Cortex of kidney (tissue), 1 donor: Measurements from ENCODE around the gene ARHGAP4.

Experiments used
- DNase-seq: peaks from one replicate; lab custom pipeline; 2025; lab: John Stamatoyannopoulos, UW

Gene ARHGAP4

DNA sequence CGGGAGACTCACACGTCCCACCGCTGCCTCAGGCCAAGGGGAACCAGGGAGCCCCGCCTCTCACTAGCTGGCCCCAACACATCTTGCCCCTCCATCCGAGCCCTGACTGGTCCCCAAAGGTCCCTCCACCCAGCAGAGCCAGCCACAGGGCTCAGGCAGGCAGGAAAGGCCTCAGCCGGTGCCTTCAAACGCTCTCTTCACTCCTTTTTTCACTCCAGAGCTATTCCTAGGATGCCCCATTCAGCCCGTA, 1.5 kb upstream of the ARHGAP4 start:
- DNase-seq, result no peak

DNA sequence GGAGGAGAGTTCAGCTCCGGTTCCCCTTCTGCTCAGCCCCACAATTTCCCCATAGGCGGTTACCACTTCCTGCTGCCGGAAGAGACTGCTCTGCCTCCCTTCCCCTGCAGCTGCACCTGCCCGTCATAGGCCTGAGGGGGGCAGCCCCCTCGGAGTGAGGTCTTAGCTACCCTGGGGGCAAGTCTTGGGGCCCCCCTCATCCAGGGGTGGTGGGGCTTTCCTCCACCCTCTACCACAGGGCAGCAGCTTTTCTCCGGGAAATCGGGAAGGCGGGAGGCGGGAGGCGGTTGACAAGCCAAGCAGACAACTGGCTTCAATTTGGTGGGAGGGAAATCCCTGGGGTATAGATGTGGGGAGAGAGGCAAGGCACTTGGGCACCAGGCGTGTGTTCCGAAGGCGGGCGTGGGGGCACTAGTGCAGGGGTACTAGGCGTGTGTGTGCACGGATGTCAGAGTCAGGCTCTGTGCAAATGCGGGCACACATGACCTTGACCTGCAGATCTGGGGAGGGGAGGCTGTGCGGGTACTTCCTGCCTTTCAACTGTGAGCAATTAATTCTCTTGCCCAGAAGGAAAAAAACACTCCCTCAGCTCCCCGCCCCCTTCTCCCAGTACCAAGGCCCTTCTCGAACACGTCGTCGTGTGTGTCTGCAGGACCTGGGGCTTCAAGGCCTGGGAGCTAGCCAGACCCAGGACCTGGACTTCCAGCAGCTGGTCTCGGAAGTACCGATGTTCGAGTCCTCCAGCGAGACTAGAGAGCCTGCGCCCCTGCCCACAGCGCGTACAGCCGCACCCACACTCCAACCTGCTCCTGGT, 1.0 kb upstream of the ARHGAP4 start:
- no peak for DNase-seq

DNA sequence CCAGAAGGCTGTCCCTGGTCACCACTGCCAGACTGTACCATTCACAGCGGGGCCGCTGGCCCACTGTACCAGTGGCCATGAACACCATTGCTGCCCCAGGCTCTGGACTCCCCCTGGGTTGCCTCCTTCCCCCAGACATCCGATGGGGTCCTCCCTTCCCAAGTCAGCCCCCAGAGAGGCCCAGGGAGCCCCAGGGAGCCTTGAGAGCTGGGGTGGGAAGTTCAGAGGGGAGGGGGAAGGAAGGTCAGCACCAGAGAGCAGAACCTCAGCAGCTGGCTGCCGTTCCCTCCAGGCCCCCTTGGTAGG, 441 bp upstream of the ARHGAP4 start:
- DNase-seq, result no peak

DNA sequence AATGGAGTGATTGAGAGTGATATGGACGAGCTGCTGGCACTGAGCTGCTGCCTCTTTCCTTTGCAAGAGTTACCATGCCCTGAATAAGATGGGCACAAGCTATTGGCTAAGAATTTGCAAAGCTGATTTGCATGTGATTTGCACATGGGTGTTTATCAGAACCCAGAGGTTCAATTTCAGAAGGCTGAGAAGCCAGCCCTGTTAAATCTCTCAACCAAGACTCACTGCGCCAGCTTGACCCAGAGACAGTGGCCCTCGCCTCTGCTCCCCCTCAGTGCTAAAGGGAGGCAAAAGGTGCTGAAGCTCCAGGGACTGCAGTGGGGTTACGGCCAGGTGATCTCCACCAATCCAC, 701 bp downstream of the ARHGAP4 start:
- no peak for DNase-seq

DNA sequence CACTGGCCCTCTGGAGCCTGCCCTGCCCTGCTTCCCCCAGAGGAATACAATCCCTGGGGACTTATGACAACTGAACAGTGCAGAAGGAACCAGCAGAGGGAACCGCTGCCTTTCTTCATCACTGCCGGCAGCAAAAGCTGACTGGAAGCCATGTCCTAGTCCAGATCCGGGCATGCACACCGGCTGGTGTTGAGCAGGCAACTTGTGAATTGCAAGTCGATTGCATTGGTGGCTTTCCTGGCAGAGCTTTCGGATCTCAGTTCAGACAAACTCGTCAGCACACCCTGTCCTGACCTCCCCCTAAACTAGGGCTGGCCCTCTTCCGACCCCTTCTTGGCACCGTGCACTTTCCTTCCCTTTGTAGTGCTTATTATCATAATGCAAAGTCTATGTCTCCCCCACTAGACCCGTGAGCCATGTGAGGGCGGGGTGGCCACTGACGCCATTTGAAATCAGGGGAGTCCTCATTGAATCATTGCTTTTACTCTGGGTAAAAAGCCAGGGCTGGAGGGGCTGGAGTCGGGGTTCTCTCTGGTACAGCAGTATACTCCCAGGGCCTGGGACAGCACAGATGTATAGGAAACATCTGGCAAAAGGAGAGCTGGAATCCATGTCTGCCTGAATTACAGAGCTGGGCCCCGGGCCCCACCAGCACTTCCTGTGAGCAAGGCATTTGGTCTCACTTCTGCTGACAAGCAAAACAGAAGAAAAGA, 1.8 kb downstream of the ARHGAP4 start:
- no peak for DNase-seq

DNA sequence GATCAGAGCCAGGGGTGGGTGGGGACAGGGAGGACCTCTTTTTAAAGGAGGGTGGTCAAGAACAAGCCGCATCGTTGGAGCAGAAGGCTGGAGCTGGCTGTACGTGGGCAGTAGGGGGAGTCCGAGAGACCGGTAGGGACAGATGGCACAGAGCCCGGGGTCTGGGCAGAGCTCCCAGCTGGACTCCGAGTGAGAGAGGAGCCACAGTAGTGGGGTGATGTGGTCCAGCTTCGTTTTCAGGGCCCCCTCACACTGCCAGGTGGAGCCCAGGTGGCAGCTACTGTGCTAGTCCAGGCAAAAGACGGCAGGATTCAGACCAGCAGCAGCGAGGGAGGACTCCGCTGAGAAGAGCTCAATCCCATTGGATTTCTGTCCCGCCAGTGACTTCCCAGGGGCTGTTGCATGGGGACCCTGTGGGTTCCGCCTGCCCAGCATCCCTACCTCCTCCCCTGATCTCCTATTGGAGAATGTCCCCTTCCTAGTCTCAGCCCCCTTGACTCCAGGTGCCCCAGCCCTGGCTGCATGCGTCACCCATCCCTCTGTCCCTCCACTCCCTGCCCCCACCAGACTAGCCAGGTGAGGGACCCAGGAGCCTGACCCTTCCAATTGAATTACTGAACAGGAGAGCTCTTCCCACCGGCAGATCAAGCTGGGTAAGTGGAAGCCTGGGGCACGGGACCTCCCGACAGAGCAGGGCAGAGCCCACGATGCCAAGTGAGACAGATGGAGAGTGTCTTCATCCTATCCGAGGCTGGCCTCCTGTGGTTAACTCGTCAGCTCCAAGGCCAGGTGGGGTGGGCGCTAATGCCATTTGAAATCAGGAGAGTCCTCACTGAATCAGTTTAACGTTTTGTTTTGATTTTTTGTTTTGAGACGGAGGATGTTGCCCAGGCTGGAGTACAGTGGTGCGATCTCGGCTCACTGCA, 2.9 kb downstream of the ARHGAP4 start:
- DNase-seq, result no peak

DNA sequence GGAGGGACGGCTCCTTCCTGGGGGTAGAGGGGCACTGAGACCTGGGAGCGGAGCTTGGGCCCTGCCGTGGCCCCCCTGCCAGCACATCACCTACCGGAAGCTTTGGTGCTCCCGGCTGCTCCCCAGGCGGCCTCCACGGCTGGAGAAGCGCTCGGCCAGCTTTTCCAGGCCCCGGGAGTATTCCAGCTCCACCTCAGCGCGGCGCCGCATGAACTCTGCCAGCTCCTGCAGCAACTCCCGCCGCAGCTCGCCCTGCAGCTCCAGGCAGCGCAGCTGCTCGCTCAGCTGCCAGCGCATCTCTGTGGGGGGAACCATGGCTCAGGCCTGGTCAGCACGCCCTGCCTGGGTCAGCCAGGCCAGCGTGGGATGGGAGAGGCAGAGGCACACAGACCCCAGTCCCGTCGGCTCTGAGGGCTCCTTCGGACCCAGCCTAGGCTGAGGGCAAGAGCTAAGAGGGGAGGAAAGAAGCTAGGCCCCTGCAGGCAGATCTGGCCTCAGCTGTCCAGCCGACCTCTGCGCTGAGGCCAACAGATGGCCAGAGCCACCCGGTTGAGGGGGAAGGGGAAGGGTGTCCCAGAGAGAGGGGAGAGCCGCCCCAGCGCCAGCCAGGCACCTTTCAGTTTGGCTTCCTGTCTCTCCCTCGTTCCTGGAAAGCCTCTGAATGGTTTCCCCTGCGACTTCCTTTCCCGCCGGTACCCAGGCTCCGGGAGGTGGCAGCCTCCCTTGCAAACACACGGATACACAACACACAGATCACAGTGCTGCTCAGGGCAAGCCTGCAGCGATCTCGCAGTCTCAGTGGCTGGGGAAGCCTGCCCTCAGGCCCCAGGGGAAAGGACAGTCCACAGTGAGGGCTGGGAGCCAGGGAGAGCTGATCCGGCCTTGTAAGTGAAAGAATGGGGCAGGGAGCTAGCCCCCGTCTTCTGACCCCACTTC, 4.3 kb downstream of the ARHGAP4 start:
- no peak for DNase-seq

DNA sequence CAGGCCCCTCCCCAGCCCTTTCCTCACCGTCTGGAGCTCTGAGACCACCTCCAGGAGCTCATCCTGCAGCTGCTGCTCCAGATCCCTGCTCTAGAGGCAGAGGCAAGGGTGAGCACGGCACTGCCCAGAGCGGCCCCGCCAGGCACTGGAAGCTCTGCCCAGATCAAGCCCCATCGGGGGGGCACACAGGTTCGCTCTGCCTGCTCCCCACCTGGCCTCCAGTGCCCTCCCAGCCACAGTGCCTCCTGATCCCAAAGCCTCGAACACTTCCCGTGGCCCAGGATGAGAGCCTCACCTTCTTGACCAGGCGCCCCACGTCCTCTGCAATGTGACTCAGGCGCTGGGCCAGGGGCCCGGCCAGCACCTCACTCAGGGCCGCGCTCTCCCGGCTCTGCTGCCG, 5.0 kb downstream of the ARHGAP4 start:
- DNase-seq, result no peak

DNA sequence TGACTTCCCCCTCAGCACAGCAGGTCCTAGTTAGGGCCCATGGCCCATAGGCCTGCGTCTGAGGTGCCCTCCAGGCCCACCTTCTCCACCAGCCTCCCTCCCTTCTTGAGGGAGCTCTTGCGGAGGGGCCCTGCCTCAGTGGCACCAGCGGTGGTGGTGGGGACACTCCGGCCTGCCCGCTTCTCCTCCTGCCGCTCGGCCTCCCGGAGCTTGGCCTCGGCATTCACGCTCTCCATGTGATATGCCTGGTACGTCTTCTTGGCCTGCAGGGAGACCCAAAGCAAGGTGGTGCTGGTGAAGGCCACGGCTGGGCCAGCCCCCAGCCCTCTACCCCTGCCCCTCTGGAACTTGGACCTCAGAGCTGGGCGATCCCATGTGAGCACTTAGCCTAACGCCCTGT, 5.5 kb downstream of the ARHGAP4 start:
- no peak for DNase-seq

DNA sequence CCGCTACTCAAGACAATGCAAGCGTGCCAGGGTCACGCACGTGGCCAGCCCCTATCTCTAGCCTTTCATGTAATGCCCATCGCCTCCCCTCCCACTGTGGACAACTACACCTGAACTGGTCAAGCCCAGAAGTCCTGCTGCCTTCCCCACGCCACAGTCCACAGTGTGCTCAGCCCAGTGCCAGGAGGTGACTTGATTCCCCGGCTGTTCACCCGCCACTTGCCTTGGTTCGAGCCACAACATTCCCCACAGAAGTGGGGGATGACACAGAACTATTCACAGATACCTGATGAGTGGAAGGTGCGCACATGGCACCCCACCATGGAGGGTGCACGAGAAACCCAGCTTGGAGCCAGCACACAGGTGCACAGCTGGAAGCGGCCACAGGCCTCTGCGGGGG, 6.8 kb downstream of the ARHGAP4 start:
- DNase-seq, result no peak

DNA sequence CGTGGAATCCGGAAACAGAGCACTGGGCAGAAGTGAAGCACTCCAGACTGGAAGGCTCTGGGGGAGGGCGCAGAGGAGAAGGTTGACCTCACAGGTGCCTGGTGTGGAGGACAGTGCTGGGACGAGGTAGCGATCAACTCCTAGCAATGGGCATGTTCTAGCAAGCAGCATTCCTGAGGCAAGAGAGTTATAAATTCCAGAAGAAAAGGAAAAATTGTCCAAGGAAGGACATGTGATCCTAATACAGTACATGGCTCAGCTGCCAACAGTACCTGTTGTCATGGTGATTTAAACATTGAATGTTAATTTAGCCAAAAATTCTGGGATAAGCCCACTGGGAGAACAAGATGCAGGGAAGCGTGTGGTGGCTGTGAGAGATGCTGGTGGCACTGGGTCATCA, 8.2 kb downstream of the ARHGAP4 start:
- DNase-seq, result no peak

DNA sequence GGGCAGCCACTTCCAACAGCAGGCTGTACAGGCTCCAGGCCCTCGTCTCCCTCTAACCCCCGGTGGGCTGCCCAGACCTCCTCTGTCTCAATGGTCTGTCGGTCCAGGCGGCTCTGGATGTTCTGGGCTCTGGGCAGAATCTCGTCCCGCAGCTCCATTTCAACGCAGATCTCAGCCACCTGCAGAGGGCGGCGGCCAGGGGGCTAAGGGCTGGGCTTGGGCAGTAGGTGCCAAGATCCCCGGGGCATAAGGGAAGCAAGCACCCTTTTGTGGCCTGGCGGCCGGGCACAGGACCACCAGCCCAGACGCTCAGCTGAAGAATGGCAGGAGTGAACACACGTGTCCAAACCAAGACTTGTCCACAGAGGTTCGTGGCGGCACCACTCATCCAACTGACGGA, 12.4 kb downstream of the ARHGAP4 start:
- DNase-seq, result no peak

DNA sequence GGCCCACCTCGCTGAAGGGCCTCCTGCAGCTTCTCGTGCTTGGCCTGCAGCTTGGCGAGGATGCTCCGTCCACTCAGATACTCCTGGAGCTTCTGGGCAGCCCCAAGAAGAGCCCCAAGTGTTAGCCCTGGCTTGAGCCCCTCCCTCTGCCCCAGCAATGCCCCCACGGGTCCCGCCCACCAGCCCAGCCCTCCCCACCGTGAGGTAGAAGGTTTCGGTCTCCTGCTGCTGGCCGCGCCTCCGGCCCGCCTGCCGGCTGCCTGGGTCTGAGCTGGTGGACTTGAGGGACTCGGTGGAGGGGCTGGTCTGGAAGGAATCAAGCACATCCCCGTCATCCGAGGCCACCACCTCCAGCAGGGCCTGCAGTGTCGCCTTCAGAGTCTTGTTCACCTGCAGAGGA, 12.9 kb downstream of the ARHGAP4 start:
- DNase-seq, result no peak

DNA sequence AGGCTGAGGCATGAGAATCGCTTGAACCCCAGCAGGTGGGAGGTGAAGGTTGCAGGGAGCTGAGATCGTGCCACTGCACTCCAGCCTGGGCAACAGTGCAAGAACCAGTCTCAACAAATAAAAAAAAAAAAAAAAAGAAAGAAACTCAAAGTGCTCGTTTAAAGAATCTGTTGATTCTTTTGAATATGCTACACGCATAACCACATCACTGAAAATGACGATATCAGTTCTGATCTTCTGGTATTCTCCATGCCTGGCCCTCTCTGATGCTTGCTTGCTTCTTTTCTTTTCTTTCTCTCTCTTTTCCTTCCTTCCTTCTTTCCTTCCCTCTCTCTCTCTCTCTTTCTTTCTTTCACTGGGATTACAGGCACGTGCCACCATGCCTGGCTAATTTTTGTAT, 14.3 kb downstream of the ARHGAP4 start:
- DNase-seq, result no peak

DNA sequence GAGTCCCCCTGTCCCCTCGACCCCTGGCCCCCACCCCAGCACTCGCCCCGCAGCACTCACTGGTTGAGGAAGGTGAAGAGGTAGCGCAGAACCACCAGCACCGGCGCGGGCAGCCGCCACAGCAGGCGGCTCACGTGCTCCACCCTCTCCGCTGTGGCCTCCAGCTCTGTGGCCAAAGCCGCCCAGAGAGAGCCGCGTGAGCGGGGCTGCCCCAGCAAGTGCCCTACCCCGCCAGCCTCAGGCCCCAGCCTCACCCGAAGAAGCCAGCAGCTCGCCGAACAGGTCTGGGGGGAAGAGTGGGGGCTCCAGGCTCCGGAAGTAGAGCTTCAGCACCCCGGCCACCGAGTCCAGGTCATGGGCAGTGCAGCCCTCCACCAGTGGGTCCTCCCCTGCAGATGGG, 15.6 kb downstream of the ARHGAP4 start:
- DNase-seq, result no peak

DNA sequence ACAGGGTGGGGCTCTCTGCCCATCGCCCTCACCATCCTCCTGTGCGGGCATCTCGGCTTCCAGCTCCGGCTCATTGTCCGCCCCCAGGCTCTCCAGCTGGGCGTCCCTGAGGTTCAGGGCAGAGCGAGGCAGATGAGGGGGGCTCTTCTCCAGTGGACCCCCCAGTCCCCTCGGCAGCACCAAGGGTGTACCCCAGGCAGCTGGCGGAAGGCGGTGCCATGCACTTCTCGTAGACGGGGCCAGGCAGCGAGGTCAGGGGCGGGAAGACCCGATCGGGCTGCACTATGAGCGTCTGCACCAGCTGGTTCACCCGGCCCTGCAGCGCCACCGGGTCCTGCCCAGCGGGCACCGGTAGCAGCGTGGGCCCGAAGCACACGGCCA, 16.1 kb downstream of the ARHGAP4 start:
- no peak for DNase-seq

DNA sequence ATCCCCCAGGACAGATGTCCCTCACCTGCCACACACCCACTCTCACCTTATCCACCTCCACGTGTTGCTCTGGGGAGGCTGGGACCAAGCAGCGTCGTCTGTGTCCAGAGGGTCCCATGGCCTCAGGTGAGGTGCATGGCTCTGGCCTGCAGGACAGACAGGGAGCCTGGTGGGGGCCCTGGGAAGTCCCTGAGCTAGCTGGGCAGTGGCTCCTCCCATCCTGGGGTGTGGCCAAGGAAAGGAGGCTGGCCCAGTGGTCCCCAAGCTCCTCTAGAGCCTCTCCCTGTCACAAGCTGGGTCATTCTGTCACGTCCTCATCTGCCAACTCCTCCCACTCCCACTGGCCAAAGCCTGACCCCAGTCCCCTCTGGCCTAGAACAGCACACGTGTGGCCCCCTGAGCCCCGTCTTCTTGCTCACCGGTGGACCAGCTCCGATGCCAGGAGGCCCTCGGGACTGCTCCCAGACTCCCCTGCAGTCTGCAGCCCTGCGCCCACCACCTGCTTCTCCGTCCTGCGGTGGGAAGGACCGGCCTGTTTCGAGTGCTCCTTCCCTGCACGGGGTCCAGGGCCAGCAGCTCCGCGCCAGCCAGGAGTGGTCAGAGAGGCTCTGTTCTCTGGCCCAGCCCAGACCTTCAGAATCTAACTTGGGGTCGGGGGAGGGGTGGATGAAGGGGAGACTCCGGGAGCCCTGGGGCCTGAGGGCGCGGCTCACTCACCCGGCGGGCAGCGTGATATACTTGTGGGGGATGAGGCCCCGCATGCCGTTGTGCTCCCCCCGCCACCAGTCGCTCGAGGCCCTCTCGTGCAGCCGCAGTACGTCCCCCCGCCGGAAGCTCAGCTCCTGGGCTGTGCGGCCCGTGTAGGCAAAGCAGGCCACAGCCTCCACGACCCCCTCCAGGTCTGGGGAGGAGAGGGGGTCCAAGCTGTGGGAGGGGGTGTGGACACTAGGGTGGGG, 16.8 kb downstream of the ARHGAP4 start:
- no peak for DNase-seq

DNA sequence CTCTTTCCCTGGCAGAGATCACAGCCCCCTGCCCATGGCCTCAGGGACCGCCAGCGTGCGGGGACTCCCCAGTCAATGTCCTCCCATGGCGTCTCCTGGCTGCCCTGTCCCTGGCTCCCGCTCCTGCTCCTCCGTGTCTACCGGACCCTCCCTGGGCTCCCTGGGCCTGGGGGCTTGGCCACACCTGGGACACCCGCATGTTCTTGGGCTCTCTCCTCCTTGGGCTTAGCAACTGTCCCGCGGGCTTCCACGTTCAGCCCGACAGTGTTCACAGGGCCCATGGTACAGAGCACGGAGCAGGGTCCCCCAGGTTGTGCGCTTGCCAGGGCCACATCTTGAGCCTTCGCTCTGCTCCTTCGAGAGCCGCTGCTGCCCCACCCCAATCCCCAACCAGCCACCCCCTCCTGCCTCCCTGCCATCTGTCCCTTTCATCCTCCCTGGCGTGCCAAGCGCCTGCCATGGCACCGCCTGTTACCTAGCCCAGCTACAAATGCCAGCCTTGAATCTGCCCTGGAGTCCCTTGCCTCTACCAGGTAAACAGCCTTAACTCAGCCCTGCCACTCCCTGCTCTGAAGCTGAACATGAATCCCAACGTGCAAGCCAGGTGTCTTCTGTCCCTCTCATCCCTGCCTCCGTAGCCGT, 17.7 kb downstream of the ARHGAP4 start:
- DNase-seq, result no peak

DNA sequence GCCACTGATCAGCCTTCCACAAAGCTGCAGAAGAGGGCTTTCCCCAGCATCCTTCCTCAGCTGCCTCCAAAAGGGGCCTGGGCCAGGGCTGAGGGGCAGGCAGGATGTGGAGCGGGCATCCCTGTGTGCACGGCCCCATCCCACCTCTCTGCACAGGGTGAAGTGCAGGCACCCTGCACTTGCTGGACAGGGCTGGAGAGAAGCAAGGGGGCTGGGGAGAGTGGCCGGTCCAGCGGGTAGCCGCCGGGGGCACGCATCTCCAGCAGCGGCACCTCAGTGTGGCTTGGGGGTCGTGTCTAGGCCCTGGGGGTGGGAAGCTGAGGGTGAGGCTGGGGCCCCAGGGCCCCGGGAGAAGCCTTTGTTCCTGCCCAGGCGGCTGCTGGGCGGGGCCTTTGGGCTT, 18.6 kb downstream of the ARHGAP4 start:
- DNase-seq, result no peak

DNA sequence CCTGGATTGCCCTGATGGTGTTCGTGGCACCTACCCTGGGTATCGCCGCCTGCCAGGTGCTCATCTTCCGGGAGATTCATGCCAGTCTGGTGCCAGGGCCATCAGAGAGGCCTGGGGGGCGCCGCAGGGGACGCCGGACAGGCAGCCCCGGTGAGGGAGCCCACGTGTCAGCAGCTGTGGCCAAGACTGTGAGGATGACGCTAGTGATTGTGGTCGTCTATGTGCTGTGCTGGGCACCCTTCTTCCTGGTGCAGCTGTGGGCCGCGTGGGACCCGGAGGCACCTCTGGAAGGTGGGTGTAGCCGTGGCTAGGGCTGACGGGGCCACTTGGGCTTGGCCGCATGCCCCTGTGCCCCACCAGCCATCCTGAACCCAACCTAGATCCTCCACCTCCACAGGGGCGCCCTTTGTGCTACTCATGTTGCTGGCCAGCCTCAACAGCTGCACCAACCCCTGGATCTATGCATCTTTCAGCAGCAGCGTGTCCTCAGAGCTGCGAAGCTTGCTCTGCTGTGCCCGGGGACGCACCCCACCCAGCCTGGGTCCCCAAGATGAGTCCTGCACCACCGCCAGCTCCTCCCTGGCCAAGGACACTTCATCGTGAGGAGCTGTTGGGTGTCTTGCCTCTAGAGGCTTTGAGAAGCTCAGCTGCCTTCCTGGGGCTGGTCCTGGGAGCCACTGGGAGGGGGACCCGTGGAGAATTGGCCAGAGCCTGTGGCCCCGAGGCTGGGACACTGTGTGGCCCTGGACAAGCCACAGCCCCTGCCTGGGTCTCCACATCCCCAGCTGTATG, 19.7 kb downstream of the ARHGAP4 start:
- DNase-seq, result no peak
